ENCODE results near the gene DPP4. TPM values are rescaled to one million over a fixed set of nuclear protein-coding genes. Genes with fewer than 3 reads are reported as not detected.

The DPP4 gene
- total and polyA plus RNA-seq, 2 donors (not counting 3 experiments of a cell fraction or from before 2014, with no cell fraction given) = 0.84 to 6.2 TPM

DNA sequence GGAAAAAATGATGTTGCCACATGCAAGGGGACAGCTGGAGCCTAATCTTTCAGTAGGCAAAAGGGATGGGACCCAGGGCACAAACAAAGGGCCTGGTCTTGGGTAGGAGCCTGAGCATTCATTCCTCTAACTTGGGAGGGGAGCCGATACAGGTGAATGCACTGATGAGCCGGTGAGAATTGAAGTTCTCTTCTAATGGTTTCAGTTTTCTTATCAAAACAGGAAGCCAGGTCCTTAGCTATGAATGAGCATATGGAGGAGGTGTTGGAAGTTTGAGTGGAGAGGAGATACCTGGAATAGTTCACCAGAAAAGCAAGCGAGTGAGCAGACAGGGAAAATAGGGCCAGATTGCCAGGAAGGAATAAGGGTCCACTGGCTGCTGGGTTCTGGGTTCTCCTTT is 10.1 kb downstream of the DPP4 start:
- no TSS peak for BruUV-seq (replicated peaks)
- ChIA-PET CTCF (no interaction called here), POLR2A (no interaction called here)
- DNase-seq (ENCODE audit: low read depth, low spot score) (no peak), FAIRE-seq (no peak)
- Histone ChIP-seq H3K4me2 (ENCODE audit: insufficient read depth, low read length) (no peak overlapping the region), H3K9me3 (replicated peaks; ENCODE audit: control insufficient read depth, insufficient read depth, low read length) (no peaks in the 10 kb centered on the region), H3K79me2 (ENCODE audit: control insufficient read depth, insufficient read depth, low read length) (no peaks in the 10 kb centered on the region), H4K20me1 (replicated peaks; ENCODE audit: control insufficient read depth, extremely low read depth, insufficient read depth, low read length) (no peaks in the 10 kb centered on the region), H3K27ac (ENCODE audit: insufficient read depth, low read depth, low read length) (no peak overlapping the region), H3K4me3 (replicated peaks in 1 of 3; ENCODE audit: insufficient read depth in 1 of 3, low read depth in 1 of 3, low read length in 3 of 3) (no peak overlapping the region), H3K27me3 (ENCODE audit: control insufficient read depth in 2 of 2, insufficient read depth in 2 of 2, low read length in 2 of 2) (no peaks in the 10 kb centered on the region), H3K9ac (replicated peaks; ENCODE audit: extremely low read depth, insufficient read depth, low read length) (no peak overlapping the region), H3K36me3 (ENCODE audit: control insufficient read depth in 2 of 2, extremely low read depth in 1 of 2, insufficient read depth in 2 of 2, low read length in 2 of 2) (no peaks in the 10 kb centered on the region), H2AFZ (ENCODE audit: low read depth, low read length) (no peak overlapping the region), H3K9me1 (replicated peaks; ENCODE audit: control insufficient read depth, extremely low read depth, insufficient read depth, low read length) (no peaks in the 10 kb centered on the region), H3K4me1 (ENCODE audit: control insufficient read depth, extremely low read depth, insufficient read depth, low read length) (no peaks in the 10 kb centered on the region)
- dilution Hi-C loops (cut with MboI; ENCODE audit: extremely low pct_ligation_motif_present, low sequenced_read_pairs) = no loop called here
- intact Hi-C loops (cut with micrococcal nuclease) = no loop called here
- TF ChIP-seq GATA2 (IDR thresholded peaks at IDR 0.05; ENCODE audit: insufficient read depth, insufficient read length, low read depth, low read length) (no peak), EZH2 (IDR thresholded peaks at IDR 0.05; ENCODE audit: borderline replicate concordance, low read depth, low read length, severe bottlenecking) (no peak), JUN (IDR thresholded peaks at IDR 0.05; ENCODE audit: borderline replicate concordance, insufficient read depth, insufficient read length, low read depth) (no peak), POLR2A (IDR thresholded peaks at IDR 0.05; ENCODE audit: low read depth, low read length) (no peak), FOS (IDR thresholded peaks at IDR 0.05; ENCODE audit: borderline replicate concordance, insufficient read depth, low read length) (no peak)

DNA sequence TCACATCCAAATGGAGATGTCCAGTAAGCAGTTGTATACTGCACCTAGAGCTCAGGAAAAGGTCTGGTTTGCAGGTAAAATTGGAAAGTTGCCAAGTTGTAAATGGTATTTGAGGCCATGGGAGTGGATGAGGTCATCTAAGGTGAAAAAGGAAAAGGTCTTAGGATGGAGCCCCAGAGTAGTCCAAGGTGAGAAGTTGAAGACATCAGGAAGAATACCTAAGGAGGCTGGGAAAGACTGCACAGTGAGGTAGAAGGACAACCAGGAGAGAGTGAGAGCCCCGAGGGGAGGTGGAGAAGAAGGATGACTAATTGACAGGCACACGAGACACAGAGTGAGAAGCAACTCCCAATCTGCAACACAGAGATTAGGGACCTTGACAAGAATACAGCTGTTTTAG is 10.7 kb downstream of the DPP4 start:
- Histone ChIP-seq H3K9me1 (replicated peaks; ENCODE audit: control insufficient read depth, extremely low read depth, insufficient read depth, low read length) (no peaks in the 10 kb centered on the region), H3K27me3 (ENCODE audit: control insufficient read depth in 2 of 2, insufficient read depth in 2 of 2, low read length in 2 of 2) (no peaks in the 10 kb centered on the region), H3K27ac (ENCODE audit: insufficient read depth, low read depth, low read length) (no peak overlapping the region), H4K20me1 (replicated peaks; ENCODE audit: control insufficient read depth, extremely low read depth, insufficient read depth, low read length) (no peaks in the 10 kb centered on the region), H2AFZ (ENCODE audit: low read depth, low read length) (no peak overlapping the region), H3K9me3 (replicated peaks; ENCODE audit: control insufficient read depth, insufficient read depth, low read length) (no peaks in the 10 kb centered on the region), H3K79me2 (ENCODE audit: control insufficient read depth, insufficient read depth, low read length) (no peaks in the 10 kb centered on the region), H3K36me3 (ENCODE audit: control insufficient read depth in 2 of 2, extremely low read depth in 1 of 2, insufficient read depth in 2 of 2, low read length in 2 of 2) (no peaks in the 10 kb centered on the region), H3K4me3 (replicated peaks in 1 of 3; ENCODE audit: insufficient read depth in 1 of 3, low read depth in 1 of 3, low read length in 3 of 3) (no peak overlapping the region), H3K4me1 (ENCODE audit: control insufficient read depth, extremely low read depth, insufficient read depth, low read length) (no peaks in the 10 kb centered on the region), H3K9ac (replicated peaks; ENCODE audit: extremely low read depth, insufficient read depth, low read length) (no peak overlapping the region), H3K4me2 (ENCODE audit: insufficient read depth, low read length) (no peak overlapping the region)
- no TSS peak for BruUV-seq (replicated peaks)
- intact Hi-C loops (cut with micrococcal nuclease) = no loop called here
- TF ChIP-seq, protein P1, sequence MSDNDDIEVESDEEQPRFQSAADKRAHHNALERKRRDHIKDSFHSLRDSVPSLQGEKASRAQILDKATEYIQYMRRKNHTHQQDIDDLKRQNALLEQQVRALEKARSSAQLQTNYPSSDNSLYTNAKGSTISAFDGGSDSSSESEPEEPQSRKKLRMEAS (IDR thresholded peaks at IDR 0.05; ENCODE audit: insufficient read depth, insufficient read length) = no peak
- TF ChIP-seq, protein P2, sequence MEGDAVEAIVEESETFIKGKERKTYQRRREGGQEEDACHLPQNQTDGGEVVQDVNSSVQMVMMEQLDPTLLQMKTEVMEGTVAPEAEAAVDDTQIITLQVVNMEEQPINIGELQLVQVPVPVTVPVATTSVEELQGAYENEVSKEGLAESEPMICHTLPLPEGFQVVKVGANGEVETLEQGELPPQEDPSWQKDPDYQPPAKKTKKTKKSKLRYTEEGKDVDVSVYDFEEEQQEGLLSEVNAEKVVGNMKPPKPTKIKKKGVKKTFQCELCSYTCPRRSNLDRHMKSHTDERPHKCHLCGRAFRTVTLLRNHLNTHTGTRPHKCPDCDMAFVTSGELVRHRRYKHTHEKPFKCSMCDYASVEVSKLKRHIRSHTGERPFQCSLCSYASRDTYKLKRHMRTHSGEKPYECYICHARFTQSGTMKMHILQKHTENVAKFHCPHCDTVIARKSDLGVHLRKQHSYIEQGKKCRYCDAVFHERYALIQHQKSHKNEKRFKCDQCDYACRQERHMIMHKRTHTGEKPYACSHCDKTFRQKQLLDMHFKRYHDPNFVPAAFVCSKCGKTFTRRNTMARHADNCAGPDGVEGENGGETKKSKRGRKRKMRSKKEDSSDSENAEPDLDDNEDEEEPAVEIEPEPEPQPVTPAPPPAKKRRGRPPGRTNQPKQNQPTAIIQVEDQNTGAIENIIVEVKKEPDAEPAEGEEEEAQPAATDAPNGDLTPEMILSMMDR (IDR thresholded peaks at IDR 0.05; ENCODE audit: extremely low read depth in 1 of 2, insufficient read depth in 1 of 2, low read depth in 1 of 2, low read length in 2 of 2) = no peak
- TF ChIP-seq MYC (IDR thresholded peaks at IDR 0.05; ENCODE audit: low read depth, low read length) (no peak), GATA2 (IDR thresholded peaks at IDR 0.05; ENCODE audit: insufficient read depth, insufficient read length, low read depth, low read length) (no peak), POLR2A (IDR thresholded peaks at IDR 0.05; ENCODE audit: low read depth, low read length) (no peak)
- DNase-seq (ENCODE audit: low read depth, low spot score) (no peak), FAIRE-seq (no peak)
- POLR2A ChIA-PET = no interaction called here
- dilution Hi-C loops (cut with MboI; ENCODE audit: extremely low pct_ligation_motif_present, low sequenced_read_pairs) = no loop called here
- CTCF ChIA-PET = no interaction called here
